ENCODE data around the gene TCFL5.
A peak's percentile ranks its signal among the peaks of the same experiment; 100 is the strongest.
"Not testable (repeated sequence)": the region's sequence is repeated elsewhere in the genome, so short reads cannot be mapped to it uniquely, and the experiment has no call there.

Gene TCFL5

DNA sequence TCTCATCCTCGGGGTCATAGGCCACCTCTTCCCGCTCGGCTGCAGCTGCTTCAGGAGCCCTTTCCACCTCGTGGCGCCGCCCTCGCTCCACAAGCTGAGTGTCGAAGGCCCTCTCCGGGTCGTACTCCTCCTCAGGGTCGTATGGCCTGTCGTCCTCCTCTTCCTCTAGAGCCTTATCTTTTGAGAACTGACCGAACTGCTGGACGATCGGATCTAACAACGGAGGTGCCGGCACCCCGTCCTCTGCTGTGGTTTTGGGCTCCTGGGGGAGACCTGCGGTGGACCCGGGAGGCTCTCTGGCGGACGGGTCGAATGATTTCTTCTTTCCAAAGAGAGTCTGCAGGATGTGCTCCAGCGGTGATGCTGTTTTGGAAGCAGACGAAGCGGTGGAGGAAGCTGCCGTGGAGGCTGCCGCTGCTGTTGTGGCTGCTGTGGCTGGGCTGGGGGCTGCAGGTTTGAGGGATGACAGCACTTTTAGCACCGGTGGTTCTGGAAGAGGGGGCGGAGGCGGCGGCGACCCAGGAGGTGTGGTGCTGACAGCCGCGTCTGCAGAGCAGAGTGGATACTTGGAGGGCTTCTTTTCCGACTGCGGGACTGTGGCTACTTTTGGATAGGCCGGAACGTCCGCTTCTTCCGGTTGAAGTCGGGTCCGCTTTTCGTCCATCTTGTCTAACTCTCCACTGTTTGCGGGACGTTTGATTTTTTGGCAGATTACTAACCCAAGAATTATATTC, 20.2 kb upstream of the TCFL5 start:
- DNase-seq (ENCODE audit: extremely low spot score, insufficient read length, low read depth) (no peak), FAIRE-seq (no peak)

DNA sequence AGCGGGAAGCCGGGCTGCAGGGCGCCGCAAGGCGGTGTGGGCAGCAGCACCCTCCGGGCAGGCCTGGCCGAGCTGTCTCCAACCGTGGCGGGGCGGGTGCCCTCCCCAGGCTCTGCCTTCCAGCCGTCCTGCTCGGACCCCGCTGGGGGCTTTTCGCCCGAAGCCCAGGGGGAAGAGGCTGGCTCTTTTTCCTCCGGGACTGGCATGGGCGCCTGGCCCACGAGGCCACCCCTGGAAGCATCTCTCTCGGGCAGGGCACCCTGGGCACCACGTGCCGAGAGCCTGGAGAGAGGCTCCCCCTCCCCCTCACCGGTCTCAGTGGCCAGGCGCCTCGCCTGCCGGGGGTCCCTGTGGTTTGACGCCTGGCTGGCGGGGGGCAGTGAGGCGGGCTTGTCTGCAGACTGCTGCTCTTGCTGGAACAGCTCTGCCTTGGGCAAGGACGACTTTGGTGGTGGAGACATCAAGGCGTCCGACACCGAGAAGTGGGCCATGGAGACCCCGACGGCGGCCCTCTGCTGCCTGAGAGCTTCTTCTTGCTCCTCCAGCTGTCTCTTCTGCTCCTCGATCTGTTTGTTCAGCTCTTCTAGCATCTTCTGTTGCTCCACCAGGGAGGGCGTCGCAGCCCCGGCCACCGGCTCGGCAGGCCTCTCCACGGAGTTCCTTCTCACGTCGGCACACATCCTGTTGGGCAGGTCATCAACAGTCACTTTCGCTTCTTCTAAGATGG, 19.5 kb upstream of the TCFL5 start:
- DNase-seq (ENCODE audit: extremely low spot score, insufficient read length, low read depth) (no peak), FAIRE-seq (no peak)

DNA sequence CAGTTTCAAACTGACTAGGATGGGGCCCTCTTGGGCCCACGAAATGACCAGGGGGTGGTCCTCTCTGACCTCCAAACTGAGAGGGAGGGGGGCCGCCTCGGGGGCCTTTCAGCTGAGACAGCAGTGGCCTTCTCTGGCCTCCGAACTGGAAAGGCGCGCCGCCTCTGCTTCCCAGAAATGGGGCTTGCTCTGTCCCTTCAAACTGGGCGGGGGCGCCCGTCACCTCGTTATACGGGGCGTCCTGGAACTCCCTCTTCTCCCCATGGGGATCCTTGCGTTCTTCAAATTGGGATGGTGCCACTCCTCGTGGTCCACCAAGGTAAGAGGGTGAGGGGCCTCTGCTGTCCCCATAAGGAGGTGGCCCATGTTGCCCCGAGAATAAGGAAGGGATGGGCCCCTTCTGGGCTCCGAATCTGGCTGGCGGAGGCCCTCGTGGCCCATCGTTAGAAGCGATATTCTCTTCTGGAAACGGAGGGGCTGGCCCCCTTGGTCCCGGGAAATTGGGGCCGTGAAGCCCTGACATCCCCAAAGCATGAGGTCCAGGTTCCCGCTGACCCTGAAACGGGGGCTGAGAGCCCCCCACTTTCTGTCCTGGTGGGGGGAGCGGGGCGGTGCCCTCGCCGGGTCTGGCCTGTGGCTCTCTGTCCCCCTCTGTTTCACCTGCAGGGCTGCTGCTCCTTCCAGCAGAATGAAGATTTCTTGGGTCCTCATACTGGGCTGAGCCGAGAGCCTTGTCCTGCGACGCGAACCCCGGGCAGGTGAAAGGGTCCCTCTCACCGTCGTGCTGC, 18.7 kb upstream of the TCFL5 start:
- DNase-seq (ENCODE audit: extremely low spot score, insufficient read length, low read depth) (no peak), FAIRE-seq (no peak)

DNA sequence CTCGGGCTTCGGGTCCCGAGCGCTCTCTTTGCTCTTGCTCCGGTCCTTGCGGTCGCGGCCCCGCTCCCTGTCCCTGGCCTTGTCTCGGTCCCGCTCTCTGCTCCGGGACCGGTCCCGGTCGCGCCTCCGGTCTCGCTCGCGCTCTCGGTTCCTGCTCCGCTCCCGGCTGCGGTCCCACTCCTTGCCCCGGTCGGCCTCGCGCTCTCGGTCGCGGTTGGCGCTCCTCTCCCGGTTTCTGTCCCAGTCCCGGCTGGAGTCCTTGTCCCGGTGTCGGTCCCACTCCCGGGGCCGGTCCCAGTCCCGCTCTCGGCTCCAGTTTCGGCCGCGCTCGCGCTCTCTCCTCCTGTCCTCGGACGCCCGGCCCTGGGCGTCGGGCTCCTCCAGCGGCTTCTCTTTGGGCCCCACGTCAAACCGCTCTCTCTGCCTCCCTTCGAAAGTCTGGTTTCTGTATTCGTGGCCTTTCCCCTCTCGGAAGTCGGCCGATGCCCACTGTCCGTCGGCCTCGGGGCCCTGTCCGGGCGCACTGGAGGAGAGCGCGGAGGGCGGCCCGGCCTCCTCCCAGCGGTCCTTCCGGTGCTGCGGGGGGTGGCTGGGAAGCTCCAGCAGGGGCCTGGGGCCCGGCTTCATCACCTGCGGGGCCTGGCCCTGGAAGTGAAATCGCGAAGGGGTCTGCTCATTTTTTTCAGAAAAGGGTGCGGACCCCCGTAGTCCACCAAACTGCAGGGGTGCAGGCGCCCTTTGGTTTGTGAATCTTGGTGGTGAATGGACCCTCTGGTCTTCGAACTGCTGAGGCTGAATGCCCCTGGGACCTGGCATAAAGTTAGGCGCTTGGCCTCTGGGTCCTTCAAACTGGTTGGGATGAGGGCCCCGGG, 17.9 kb upstream of the TCFL5 start:
- FAIRE-seq (no peak), DNase-seq (ENCODE audit: extremely low spot score, insufficient read length, low read depth) (no peak)

DNA sequence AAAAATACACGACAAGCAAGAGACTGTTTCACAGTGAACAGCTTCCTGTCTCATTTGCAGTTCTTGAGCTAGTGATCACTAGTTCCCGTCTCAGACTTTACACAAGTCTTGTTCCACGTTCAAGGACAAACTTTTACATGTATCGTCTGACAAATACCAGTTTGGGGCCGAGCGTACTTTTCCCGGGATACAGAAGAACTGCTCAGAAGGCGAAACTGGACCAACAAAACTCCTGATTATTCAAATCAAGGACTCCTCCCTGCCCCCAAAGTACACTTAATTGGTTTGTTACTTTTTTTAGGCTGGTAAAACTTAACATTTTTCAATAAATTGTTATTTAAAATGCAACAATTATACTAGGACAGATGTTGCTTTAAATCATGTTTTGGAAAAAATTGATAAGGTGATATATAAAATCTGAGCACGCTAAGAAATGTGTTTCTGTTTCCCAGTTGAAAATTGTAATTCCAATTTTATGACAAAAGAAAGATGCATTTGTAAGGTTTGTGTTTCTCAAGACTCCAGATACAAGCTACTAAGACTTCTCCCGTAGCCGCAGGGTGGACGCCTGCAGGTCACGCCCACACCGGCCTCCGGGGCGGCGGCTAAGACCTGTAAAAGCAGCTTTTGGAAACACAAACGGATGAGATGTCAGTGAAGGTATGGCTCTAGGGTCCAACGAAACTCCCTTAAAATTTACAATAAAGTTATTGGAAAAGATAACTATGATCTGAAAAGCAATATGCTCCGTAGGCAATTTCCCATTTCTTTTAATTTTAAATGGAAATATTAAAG, 16.8 kb upstream of the TCFL5 start:
- DNase-seq (ENCODE audit: extremely low spot score, insufficient read length, low read depth) (no peak), FAIRE-seq (no peak)

DNA sequence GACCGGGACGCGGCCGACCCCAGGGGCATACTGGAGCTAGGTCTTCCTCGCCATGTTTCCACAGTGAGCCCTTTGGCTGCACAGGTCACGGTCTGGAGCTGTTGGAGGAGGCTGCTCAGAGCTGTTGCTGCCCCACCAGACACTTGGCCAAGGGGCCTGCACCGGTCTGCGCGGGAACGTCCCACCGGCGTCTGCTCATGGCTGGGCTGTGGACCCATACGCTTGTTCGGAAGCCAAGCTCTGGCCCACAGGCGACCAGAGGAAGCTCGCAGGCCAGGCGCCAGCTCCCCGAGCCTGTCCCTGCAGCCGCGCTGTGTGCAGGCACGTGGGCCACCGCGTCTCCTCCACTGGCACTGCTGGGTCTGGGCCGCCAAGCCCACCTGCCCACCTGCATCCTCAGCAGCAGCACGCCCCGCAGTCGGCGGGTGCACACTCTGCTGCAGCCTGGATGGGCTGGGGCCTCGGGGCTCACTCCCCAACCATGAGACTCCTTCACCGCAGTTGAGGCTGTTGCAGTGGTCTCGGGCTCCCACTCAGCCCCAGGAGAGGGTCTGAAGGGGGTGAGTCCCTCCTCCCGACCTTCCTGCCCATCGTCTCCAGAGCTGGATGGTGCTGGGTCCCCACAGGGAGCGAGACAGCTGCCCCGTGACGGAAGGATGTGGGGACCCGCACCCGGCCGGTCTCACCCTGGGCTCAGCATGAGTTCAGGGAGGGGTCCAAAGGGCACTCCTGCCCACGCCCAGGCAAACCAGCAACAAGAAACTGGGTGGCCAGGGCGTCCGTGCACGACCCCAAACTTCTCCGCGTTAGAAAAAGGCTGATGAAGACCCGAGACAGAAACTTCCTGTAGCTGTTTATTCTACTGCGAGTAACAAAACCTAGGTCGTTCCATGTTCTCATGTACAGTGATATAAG, 15.5 kb upstream of the TCFL5 start:
- FAIRE-seq (no peak), DNase-seq (ENCODE audit: extremely low spot score, insufficient read length, low read depth) (no peak)

DNA sequence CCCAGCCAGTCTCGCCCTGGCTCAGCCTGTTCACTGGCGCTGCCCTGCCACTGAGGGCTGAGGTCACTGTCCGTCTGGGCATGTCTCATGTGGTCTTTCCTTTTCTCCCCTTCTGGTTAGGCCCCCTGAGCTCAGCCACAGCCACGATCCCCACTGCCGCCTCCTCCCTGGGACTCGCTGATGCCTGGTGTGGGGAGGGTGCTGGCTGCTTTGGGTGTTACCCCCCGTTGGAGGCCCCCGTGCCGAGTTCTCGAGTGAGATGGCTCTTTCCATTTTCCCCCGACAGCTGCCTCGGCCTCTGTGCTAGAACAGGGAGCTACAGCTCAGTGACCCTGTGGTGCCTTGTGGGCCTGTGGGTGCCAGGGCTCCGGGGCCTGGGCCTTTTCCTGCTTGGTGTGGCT, 14.9 kb upstream of the TCFL5 start:
- FAIRE-seq (no peak), DNase-seq (ENCODE audit: extremely low spot score, insufficient read length, low read depth) (no peak)

DNA sequence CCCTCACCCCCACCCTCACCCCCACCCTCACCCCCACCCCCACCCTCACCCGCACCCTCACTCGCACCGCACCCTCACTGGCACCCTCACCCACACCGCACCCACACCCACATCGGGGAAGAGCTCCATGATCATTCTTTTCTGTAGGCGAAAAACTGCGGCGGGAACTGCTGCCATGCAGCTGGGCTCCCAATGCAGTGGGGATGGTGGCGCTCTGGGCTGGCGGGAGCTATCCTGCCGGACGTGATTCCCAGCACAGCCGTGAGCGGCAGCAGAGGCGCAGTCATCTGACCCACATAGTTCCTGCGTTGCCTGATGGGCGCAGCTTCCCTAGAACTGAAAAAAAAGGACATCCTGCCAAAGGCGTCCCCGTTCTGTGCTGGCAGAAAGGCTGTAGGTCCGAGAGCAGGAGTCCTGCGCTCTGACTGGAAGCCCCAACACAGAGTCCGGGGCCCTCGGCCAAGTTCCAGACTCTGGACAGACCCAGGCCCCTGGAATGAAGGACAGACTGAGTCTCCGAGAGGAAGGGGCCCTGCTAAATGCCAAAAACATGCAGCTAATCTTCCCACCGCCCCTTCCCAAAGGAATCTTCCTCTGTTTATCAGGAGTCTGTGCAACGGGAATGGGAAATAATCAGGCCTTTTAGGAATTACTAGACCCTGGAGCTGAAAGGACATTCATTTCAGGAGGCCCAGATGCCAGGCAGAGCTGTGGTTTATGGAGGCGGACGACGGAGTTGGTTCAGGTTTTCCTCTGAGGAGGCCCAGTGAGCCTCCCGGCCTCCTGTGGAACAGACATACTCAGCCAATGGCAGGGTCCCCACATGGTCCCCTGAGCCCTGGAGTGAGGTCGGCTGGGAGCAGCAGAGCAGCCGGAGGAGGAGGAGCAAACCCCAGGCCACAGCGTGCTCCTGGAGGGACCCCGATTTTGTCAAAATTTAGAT, 14.1 kb upstream of the TCFL5 start:
- no peak for FAIRE-seq

DNA sequence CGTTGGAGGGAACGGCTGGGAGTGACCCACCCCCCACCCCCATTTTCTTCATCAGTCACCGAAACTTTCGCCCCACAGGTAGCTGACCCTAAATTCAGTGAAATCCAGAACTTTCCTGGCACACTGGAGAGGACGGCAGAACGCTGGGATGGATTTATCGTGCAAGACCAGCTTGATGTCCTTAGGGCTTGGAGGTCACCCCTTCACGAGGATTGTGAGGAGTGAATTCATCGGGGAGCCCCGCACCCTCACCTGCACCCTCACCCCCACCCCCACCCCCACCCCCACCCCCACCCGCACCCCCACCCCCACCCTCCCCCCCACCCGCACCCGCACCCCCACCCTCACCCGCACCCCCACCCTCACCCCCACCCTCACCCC, 13.3 kb upstream of the TCFL5 start:
- DNase-seq (ENCODE audit: extremely low spot score, insufficient read length, low read depth) (no peak), FAIRE-seq (no peak)

More for the DNA sequence above, 14.1 kb upstream of the TCFL5 start:
- no peak for DNase-seq (ENCODE audit: extremely low spot score, insufficient read length, low read depth)

DNA sequence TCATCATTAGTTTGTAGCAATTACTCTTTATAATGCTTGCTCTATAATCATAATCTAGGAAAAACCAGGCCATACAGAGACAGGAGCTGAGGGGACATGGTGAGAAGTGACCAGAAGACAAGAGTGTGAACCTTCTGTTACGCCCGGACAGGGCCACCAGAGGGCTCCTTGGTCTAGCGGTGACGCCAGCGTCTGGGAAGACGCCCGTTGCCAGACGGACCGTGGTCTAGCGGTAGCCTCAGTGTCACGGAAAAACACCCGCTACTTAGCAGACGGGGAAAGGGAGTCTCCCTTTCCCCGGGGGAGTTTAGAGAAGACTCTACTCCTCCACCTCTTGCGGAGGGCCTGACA, 12.0 kb upstream of the TCFL5 start:
- peak; percentile 76 for FAIRE-seq
- DNase-seq (ENCODE audit: extremely low spot score, insufficient read length, low read depth): not testable (repeated sequence)

DNA sequence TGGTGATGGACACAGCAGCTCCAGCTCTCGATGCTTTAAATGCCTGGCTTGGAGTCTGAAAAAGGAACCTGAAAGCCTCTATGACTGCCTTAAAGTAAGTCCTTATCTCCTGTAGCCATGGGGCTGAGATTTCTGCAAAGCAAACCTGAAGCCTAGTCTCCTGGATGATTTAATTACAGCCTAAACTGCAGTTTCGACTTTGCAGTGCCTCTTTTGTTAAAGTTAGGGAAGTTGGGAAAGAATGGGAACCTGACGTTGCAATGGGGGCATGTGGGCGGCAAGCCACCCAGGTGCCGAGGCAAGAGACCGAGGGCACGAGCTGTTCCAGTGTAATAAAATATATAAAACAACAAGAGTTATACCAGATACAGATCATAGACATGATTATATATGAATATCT, 11.7 kb upstream of the TCFL5 start:
- FAIRE-seq: no peak

DNA sequence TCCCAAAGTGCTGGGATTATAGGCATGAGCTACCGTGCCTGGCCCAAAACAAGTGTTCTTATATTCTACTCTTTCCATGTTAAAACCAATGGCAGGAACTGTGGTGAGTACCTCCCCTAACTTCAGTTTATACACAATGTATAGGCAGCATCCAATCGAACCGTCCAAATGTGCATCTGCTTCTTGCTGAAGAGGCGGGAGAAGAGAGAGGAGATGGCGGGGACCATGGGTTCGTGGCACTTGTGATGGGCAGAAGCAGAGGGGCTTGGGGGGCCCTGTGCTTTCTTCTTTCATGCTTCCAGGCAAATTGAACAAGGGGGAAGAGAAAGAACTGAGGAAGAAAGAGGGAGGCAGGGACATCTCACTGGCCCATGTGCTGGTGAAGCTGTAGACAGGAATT, 11.2 kb upstream of the TCFL5 start:
- DNase-seq (ENCODE audit: extremely low spot score, insufficient read length, low read depth) (no peak), FAIRE-seq (no peak)

More for the DNA sequence above, 11.7 kb upstream of the TCFL5 start:
- DNase-seq (ENCODE audit: extremely low spot score, insufficient read length, low read depth): no peak

DNA sequence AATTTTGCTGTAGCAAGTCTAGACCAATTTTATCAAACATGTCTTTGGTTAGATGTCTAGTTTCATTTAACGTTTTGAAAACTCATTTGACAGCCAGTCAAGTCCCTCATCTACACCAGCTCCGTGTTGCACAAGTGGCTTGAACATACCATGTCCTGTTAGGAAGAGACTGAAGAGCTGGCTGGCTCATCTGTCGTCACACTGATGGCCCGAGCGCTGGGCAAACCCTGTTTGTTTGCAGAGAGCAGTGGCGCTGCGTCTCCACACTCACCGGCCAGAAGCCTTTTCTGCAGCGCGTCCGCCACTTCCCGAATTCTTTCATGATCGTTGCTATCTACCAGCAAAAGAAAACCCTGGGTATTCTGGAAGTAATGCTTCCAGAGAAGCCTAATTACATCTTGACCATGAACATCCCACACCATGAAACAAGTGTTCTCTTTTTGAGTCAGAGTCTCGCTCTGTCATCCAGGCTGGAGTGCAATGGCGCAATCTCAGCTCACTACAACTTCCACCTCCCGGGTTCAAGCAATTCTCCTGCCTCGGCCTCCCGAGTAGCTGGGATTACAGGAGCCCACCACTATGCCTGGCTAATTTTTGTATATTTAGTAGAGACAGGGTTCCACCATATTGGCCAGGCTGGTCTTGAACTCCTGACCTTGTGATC, 10.7 kb upstream of the TCFL5 start:
- FAIRE-seq: no peak

DNA sequence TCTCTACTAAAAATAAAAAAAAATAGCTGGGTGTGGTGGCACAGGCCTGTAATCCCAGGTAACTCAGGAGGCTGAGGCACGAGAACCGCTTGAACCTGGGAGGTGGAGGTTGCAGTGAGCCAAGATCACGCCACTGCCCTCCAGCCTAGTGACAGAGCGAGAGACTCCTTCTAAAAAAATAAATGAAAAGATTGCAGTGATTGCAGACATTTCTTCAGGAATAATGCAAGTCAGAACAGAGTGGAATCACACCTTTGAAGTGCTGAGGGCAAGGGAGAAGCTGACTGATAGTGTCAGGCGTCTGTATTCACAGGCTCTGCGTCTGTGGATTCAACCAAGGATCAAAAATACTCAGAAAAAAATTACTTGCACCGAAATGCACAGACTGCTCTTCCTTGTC, 2.6 kb upstream of the TCFL5 start:
- FAIRE-seq (no peak), DNase-seq (ENCODE audit: extremely low spot score, insufficient read length, low read depth) (no peak)

More for the DNA sequence above, 10.7 kb upstream of the TCFL5 start:
- DNase-seq (ENCODE audit: extremely low spot score, insufficient read length, low read depth): no peak

DNA sequence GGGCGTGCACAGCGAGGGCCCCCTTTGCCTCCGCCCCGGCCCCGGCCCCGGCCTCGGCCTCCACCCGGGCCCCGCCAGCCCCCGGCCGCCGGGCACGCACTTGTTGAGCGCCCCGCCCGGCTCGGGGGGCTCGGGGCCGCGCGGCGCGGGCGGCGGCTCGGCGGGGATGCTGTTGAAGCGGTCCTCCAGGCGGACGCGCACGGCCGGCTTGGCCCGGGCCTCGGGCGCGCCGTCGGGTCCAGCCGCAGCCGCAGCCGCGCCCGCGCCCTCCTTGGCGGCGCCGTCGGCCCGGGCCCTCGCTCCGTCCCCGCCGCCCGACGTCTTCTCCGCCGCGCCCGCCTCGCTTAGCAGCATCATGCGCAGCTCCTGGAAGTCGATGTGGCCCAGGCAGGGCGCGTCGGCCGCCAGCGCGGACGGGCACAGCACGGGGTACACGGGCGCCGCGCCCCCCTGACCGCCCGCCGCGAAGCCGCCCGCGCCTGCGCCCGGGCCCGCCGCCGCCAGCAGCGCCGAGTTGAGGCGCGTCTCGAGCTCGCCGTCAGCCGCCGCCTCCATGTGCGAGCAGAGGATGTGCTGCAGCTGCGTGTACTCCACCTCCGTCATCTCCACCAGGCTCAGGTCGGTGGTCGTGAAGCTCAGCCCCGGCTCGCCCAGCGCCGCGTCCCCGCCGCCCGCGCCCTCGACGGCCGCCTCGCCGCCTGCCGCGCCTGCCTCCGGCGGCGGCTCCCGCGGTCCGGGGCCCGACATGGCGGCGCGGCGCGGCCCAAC, 514 bp downstream of the TCFL5 start:
- DNase-seq (ENCODE audit: extremely low spot score, insufficient read length, low read depth) (no peak), FAIRE-seq (no peak)

DNA sequence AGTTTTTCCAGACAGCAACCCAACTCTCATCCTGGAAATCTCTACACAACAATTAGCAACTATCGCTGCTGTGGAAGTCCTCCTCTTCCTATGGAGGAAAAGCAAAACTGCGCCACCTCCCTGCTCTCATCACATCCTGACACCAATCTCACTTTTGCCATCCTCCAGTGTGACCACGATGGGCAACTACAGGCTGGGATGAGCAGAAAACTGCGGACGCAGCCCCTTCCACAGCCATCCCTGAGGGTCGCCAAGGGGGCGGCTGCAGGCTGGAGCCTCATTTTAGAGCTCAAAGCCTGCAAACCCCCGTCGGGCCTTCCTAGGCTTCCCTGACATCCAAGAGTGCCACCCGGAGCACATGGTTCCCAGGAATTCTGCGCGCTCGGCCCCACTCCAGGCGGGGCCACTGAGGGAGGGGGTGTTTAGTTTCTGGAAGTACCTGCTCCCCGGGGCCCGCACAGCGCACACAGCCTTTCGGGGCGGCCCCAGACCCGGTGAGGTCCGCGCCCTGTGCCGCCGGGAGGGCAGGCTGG, 1.2 kb downstream of the TCFL5 start:
- no peak for DNase-seq (ENCODE audit: extremely low spot score, insufficient read length, low read depth)
- FAIRE-seq: no peak
